LNCaP clone FGC (cell line): ENCODE results near the gene CLTB.
"Not testable (repeated sequence)": the region's sequence is repeated elsewhere in the genome, so short reads cannot be mapped to it uniquely, and the experiment has no call there.

Experiments
- DNase-seq: peaks from one replicate; pipeline ENCODE4 v3.0.0-alpha.2; 2011; ENCODE audit warnings: low read depth
- H3K4me3 ChIP-seq: 2 replicates; pipeline ENCODE4 v1.5.1; 2011; ENCODE audit warnings: mild to moderate bottlenecking, low read depth, low read length, control low read depth
- TF ChIP-seq, protein P1 (sequence below): IDR thresholded peaks from 2 replicates; pipeline ENCODE4 v1.5.1; 2012; ENCODE audit warnings: mild to moderate bottlenecking; ENCODE audit not compliant: control insufficient read depth, insufficient read depth; ENCODE audit errors: extremely low read depth

CLTB gene

DNA sequence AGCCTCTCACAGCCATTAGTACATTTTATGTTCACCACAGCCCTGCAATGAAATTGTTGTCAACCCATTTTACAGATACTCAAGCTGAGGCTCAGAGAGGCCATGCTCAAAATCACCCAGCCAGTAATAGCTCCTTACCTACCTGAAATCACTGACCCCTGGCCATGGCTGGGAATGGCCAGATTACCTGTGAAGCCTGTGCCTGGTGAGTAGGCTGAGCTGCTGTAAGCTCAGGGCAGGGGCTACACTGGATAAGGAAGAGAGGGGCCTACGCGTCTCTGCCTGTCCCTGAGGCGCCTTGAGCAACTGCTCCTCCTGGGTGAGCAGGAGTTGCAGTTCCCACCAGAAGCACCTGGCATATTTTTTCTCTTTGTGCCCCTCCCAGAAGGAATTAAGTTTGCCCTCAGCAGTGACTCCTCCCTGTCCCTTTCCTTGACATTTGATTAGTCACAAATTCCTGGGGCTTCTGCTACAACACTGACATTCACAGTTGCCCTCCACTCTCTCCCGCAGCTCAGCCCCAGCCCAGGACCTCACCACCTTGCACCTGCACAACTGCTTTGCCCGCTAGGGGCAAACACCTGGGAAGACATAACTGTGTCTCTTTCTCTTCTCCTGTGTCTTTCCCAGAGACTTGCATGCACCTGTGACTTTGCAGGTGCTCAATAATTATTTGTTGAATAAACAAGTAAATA is 5.7 kb downstream of the CLTB start:
- TF ChIP-seq, protein P1, sequence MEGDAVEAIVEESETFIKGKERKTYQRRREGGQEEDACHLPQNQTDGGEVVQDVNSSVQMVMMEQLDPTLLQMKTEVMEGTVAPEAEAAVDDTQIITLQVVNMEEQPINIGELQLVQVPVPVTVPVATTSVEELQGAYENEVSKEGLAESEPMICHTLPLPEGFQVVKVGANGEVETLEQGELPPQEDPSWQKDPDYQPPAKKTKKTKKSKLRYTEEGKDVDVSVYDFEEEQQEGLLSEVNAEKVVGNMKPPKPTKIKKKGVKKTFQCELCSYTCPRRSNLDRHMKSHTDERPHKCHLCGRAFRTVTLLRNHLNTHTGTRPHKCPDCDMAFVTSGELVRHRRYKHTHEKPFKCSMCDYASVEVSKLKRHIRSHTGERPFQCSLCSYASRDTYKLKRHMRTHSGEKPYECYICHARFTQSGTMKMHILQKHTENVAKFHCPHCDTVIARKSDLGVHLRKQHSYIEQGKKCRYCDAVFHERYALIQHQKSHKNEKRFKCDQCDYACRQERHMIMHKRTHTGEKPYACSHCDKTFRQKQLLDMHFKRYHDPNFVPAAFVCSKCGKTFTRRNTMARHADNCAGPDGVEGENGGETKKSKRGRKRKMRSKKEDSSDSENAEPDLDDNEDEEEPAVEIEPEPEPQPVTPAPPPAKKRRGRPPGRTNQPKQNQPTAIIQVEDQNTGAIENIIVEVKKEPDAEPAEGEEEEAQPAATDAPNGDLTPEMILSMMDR, result no peak
- H3K4me3 ChIP-seq, result no peak overlapping the region
- DNase-seq, result no peak

DNA sequence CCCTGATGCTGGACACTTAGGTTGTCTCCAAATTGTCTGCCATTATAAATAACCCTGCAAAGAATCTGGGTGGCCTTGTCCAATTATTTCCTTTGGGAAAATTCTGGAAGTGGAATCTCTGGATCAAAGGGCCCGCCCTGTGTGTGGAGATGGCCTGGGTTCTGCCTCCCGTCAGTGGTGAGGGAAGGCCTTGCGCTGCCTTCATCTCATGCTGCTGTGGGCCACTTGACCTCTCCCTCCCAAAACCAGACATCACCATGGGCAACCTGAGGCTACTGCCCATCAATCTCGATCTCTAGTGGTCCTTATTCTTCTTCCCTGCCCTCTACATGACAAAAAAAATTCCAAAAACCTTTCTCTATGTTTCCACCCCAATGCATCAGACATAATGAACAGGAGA is 6.6 kb downstream of the CLTB start:
- TF ChIP-seq, protein P1, result no peak
- DNase-seq, result no peak
- H3K4me3 ChIP-seq, result no peak overlapping the region

DNA sequence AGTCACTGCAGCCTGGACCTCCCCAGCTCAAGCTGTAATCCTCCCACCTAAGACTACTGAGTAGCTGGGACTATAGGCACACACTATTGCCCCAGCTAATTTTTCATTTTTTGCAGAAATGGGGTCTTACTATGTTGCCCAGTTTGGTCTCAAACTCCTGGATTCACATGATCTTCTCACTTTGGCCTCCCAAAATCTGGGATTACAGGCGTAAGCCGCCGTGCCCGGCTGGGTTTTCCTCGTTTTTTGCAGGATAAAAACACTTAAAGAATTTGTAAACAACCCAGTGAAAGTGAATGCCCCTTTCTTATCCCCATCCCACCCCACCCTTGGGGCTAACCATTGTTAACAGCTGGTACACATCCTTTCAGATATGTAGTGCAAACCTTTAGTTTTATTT is 7.7 kb downstream of the CLTB start:
- no peak for DNase-seq
- H3K4me3 ChIP-seq, result no peak overlapping the region
- TF ChIP-seq, protein P1, result no peak

DNA sequence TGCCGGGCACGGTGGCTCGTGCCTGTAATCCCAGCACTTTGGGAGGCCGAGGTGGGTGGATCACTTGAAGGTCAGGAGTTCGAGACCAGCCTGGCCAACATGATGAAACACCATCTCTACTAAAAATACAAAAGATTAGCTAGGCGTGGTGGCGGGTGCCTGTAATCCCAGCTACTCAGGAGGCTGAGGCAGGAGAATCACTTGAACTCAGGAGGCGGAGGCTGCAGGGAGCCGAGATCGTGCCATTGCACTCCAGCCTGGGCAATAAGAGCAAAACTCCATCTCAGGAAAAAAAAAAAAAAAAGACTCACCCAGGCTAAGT is 8.1 kb downstream of the CLTB start:
- not testable (repeated sequence) for DNase-seq, H3K4me3 ChIP-seq

DNA sequence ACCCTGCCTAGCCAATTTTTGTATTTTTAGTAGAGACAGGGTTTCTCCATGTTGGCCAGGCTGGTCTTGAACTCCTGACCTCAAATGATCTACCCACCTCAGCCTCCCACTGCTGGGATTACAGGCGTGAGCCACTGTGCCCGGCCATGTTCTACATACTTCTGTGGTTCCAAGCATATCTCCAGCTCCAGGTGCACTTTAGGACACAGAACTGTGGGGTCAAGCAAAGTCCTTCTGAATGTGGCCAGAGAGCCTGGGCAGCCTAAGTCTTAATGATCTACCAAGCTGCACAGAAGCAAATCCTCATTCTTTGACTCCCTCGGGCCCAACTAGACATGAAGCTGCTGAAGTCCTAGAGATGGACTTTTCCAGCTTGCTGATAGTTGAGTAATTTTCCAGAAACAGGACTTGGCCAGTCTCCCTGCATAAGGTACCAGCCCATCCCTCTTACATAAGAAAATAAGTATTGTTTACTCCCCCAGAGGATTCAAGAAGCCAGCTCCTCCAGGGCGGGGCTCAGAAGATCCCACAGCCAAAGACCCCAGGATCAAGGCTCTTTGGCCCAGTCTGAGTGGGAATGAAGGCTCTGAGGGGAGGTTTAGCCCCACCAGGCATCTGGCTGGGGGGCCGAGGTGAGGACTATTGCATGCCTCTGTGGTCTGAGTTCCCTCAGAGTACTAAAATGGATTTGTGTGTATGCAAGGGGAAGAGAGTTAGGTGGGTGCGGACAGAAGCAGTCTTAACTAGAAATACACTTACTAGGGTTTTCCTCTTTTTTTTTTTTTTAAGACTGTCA is 8.7 kb downstream of the CLTB start:
- DNase-seq, result no peak
- TF ChIP-seq, protein P1, result no peak

DNA sequence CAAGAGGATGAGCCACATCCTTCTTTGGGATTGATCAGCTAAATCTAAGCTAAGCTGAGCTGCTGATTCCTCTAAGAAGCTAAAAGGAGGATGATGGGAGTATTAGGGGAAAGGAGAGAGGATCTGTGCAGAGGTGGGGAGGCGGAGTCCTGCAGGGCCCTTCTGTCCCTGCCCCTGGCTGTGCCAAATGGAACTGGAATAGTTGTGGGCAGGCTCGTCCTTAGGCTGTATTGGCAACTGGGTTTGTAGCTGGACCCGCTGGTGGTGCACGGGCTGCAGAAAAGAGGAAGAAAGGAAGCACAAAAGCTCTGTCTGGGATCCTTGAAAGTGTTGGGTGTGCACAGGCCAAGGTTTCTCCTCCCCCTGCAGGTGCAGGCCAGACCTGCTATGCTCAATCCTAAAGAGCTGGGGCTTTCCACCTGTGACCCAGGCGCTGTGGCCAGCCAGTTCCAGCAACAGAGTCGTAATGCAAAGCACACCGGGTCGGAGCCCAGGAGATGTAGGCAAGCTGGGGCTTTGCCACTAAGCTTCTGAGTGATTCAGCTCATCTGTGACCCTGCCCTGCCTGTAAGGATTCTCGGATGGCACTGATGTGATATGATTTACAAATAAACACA is 9.8 kb downstream of the CLTB start:
- TF ChIP-seq, protein P1, result no peak
- no peak for DNase-seq
- H3K4me3 ChIP-seq, result no peak overlapping the region

More for the DNA sequence above, 8.7 kb downstream of the CLTB start:
- H3K4me3 ChIP-seq, result no peak overlapping the region

DNA sequence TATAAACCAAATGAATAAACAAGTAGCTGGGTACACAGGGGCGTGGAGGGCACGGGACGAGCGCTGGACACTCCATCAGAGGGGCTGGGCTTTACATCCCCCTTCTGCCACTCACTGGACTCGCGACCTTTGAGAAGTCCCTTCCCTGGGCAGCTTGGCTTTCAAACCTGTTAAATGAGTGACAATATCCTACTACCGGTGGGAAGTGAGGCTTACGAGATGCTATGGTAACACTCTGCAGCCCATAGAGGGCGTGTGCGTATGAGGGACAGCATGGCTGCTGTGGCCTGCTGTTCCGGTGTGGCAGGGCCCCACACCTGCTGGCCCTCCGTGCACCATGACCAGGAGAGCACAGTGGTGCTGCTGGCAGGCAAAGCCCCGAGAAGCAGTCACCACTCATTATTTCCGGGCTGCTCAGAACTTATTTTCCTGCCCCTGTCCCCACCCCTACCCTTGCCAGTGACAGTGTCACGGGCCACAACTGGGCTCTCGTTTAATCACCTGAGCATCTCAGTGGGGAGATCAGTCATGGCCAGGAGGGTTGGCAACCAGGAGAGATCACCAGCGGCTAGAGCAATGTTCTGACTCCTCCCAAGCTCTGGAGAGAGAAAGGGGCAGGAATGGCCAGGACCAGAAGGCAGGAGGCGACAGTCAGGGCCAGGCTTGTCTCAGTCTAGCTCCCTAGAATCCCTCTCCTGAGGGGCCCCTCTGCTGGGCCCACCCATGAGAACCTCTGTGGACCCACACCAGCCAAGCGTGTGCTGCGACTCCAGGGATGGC is 10.5 kb downstream of the CLTB start:
- DNase-seq, result no peak

More for the DNA sequence above, 10.5 kb downstream of the CLTB start:
- TF ChIP-seq, protein P1, result peak; percentile 23; the same call in 1 of the 2 replicates
- no peak overlapping the region for H3K4me3 ChIP-seq
